Trophoblast cell (in vitro differentiated cells and primary cell): ENCODE results near the gene DNAJB11.
"Not testable (repeated sequence)": the region's sequence is repeated elsewhere in the genome, so short reads cannot be mapped to it uniquely, and the experiment has no call there.

Experiments used
- DNase-seq, 2 donors: peaks; one replicate each; pipeline ENCODE4 v3.0.0-alpha.2; 2016
- H2AFZ ChIP-seq: 2 replicates; pipeline ENCODE4 v1.6.1; 2013; ENCODE audit warnings: low read length, moderate library complexity, mild to moderate bottlenecking; ENCODE audit not compliant: insufficient read depth, poor library complexity
- H2AK5ac ChIP-seq: 2 replicates; pipeline ENCODE4 v1.6.1; 2013; ENCODE audit warnings: mild to moderate bottlenecking, low read length
- H2BK120ac ChIP-seq: 2 replicates; pipeline ENCODE4 v1.6.1; 2013; ENCODE audit warnings: low read length, mild to moderate bottlenecking, moderate library complexity; ENCODE audit not compliant: insufficient read depth, poor library complexity
- H2BK12ac ChIP-seq: 2 replicates; pipeline ENCODE4 v1.6.1; 2013; ENCODE audit warnings: mild to moderate bottlenecking, low read length, moderate library complexity
- H2BK5ac ChIP-seq: 2 replicates; pipeline ENCODE4 v1.6.1; 2013; ENCODE audit warnings: low read length, low read depth, moderate library complexity, mild to moderate bottlenecking; ENCODE audit not compliant: poor library complexity
- H3K14ac ChIP-seq: 2 replicates; pipeline ENCODE4 v1.6.1; 2013; ENCODE audit warnings: mild to moderate bottlenecking, low read length
- H3K18ac ChIP-seq: 2 replicates; pipeline ENCODE4 v1.6.1; 2013; ENCODE audit warnings: mild to moderate bottlenecking, low read length
- H3K23ac ChIP-seq: 2 replicates; pipeline ENCODE4 v1.6.1; 2013; ENCODE audit warnings: low read length
- H3K27ac ChIP-seq: 2 replicates; pipeline ENCODE4 v1.5.1; 2013; ENCODE audit warnings: low read depth, mild to moderate bottlenecking, inconsistent platforms, low read length, moderate library complexity
- H3K27me3 ChIP-seq: 2 replicates; pipeline ENCODE4 v1.6.1; 2013; ENCODE audit warnings: inconsistent platforms, mild to moderate bottlenecking, low read length, moderate library complexity; ENCODE audit not compliant: insufficient read depth
- H3K36me3 ChIP-seq, 2 experiments: 1 replicate in 1 of 2; 2 replicates in 1 of 2; pipeline ENCODE4 v1.6.1; 2013; ENCODE audit warnings: low read length in 2 of 2, mild to moderate bottlenecking in 2 of 2, moderate library complexity in 1 of 2; ENCODE audit not compliant: insufficient read depth in 2 of 2, control insufficient read depth in 1 of 2
- H3K4ac ChIP-seq: 2 replicates; pipeline ENCODE4 v1.6.1; 2013; ENCODE audit warnings: low read depth, mild to moderate bottlenecking, low read length, moderate library complexity
- H3K4me1 ChIP-seq, 2 experiments: 1 replicate in 1 of 2; 2 replicates in 1 of 2; pipeline ENCODE4 v1.6.1; 2013; ENCODE audit warnings: low read length in 2 of 2, mild to moderate bottlenecking in 2 of 2, moderate library complexity in 1 of 2; ENCODE audit not compliant: insufficient read depth in 2 of 2, control insufficient read depth in 1 of 2
- H3K4me2 ChIP-seq: 2 replicates; pipeline ENCODE4 v1.6.1; 2013; ENCODE audit warnings: inconsistent platforms, mild to moderate bottlenecking, low read length, moderate library complexity
- H3K4me3 ChIP-seq: 2 replicates; pipeline ENCODE4 v1.5.1; 2013; ENCODE audit warnings: mild to moderate bottlenecking, low read depth, low read length, inconsistent platforms
- H3K79me1 ChIP-seq: one replicate; pipeline ENCODE4 v1.6.1; 2013; ENCODE audit warnings: low read length
- H3K79me2 ChIP-seq: 2 replicates; pipeline ENCODE4 v1.6.1; 2013; ENCODE audit warnings: low read length, mild to moderate bottlenecking; ENCODE audit not compliant: control insufficient read depth, insufficient read depth, poor library complexity
- H3K9ac ChIP-seq: 2 replicates; pipeline ENCODE4 v1.6.1; 2013; ENCODE audit warnings: mild to moderate bottlenecking, low read length
- H3K9me3 ChIP-seq: 2 replicates; pipeline ENCODE4 v1.6.1; 2013; ENCODE audit warnings: low read depth, mild to moderate bottlenecking, control low read depth, inconsistent platforms, low read length; ENCODE audit not compliant: insufficient read depth
- H4K12ac ChIP-seq: 2 replicates; pipeline ENCODE4 v1.6.1; 2013; ENCODE audit warnings: low read depth, mild to moderate bottlenecking, low read length, moderate library complexity
- H4K8ac ChIP-seq: 2 replicates; pipeline ENCODE4 v1.6.1; 2013; ENCODE audit warnings: low read depth, mild to moderate bottlenecking, low read length, moderate library complexity
- H4K91ac ChIP-seq: one replicate; pipeline ENCODE4 v1.6.1; 2013; ENCODE audit warnings: low read depth, mild to moderate bottlenecking, low read length, moderate library complexity
- WGBS: extraction: QIAGEN DNeasy Blood & Tissue Kit; methylation state at CpG from one replicate; pipeline ENCODE4 v1.1.7; 2013; ENCODE audit warnings: missing lambda C conversion rate; ENCODE audit not compliant: insufficient read length, insufficient coverage; ENCODE audit errors: extremely low coverage; 5-methylcytosine and 5-hydroxymethylcytosine counted together

DNAJB11 gene

DNA sequence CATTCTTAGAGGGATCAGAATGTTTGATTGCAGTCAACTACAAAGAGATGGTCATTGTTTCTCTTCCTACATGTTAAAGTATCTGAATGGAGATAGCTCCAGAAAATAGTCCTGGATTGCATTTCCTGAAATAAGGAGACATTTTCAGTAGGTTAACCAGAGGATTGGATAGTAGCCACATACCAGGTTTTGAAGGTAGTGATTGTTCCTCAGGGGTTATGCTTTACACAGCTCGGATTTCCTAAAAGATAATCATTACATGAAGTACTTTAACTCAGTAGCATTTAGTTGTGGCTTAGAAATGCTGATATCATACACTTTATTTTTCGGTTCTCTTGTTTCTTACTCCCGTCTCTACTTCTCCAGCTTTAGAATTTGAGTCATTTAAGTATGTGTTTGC is 10.3 kb downstream of the DNAJB11 start:
- no peak overlapping the region for H2BK5ac ChIP-seq
- H3K9ac ChIP-seq, result no peak overlapping the region
- H4K8ac ChIP-seq, result no peak overlapping the region
- WGBS, result no CpG with 5 or more reads among the region's 3 CpGs
- DNase-seq, result no peak
- no peaks in the 10 kb centered on the region for H3K27me3 ChIP-seq
- H3K4me1 ChIP-seq, result no peaks in the 10 kb centered on the region
- no peak overlapping the region for H2AK5ac ChIP-seq
- H3K18ac ChIP-seq, result no peak overlapping the region
- no peak overlapping the region for H3K4me2 ChIP-seq
- no peak overlapping the region for H2BK12ac ChIP-seq
- H4K12ac ChIP-seq, result no peak overlapping the region
- H3K4me3 ChIP-seq, result no peak overlapping the region
- H3K79me1 ChIP-seq, result no peaks in the 10 kb centered on the region
- H3K79me2 ChIP-seq, result no peaks in the 10 kb centered on the region
- H3K27ac ChIP-seq, result no peak overlapping the region
- H3K14ac ChIP-seq, result no peak overlapping the region
- no peaks in the 10 kb centered on the region for H3K9me3 ChIP-seq
- H2AFZ ChIP-seq, result no peak overlapping the region
- H4K91ac ChIP-seq, result no peak overlapping the region
- no peak overlapping the region for H3K23ac ChIP-seq
- H2BK120ac ChIP-seq, result no peak overlapping the region
- no peak overlapping the region for H3K4ac ChIP-seq
- H3K36me3 ChIP-seq, result peaks cover 5 to 37% of the 10 kb centered on the region in 2 experiments

DNA sequence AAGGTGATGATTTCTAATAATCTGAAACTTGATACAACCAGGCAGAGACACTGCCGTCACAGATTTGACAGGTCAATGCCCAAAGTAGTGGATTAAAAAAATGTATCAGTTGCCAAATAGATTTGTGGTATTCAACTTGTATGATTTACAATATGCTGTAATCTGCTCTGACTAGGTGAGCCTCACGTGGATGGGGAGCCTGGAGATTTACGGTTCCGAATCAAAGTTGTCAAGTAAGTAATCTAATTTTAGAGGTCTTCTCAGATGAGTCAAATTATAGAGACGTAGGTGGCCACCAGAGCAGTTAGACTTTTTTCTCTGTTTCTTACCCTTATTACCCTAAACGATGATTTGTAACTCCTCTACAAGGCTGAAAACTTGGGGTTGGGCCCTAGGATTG is 12.0 kb downstream of the DNAJB11 start:
- no peaks in the 10 kb centered on the region for H3K79me2 ChIP-seq
- no peak overlapping the region for H3K23ac ChIP-seq
- no peak overlapping the region for H2BK12ac ChIP-seq
- H2AK5ac ChIP-seq, result no peak overlapping the region
- no peak overlapping the region for H3K14ac ChIP-seq
- H2AFZ ChIP-seq, result no peak overlapping the region
- H3K4ac ChIP-seq, result no peak overlapping the region
- H3K4me3 ChIP-seq, result no peak overlapping the region
- no peak overlapping the region for H3K27ac ChIP-seq
- no peak overlapping the region for H3K4me2 ChIP-seq
- no peaks in the 10 kb centered on the region for H3K27me3 ChIP-seq
- no peak overlapping the region for H2BK120ac ChIP-seq
- no peak overlapping the region for H2BK5ac ChIP-seq
- WGBS, result no CpG with 5 or more reads among the region's 6 CpGs
- no peak for DNase-seq
- no peak overlapping the region for H3K18ac ChIP-seq
- no peak overlapping the region for H4K91ac ChIP-seq
- no peak overlapping the region for H4K12ac ChIP-seq
- no peaks in the 10 kb centered on the region for H3K79me1 ChIP-seq
- H4K8ac ChIP-seq, result no peak overlapping the region
- no peak overlapping the region for H3K9ac ChIP-seq
- no peaks in the 10 kb centered on the region for H3K4me1 ChIP-seq
- H3K9me3 ChIP-seq, result no peaks in the 10 kb centered on the region
- peaks cover 5 to 30% of the 10 kb centered on the region in 2 experiments for H3K36me3 ChIP-seq

GRCh38 chr3:186583831-186584230 is 13.3 kb downstream of the DNAJB11 start:
- H2AFZ ChIP-seq, result no peak overlapping the region
- H2AK5ac ChIP-seq, result no peak overlapping the region
- no peak overlapping the region for H4K8ac ChIP-seq
- no peak overlapping the region for H3K23ac ChIP-seq
- H3K27ac ChIP-seq, result no peak overlapping the region
- H4K12ac ChIP-seq, result no peak overlapping the region
- H3K36me3 ChIP-seq, result peaks cover 5 to 30% of the 10 kb centered on the region in 2 experiments
- H3K9ac ChIP-seq, result no peak overlapping the region
- H3K18ac ChIP-seq, result no peak overlapping the region
- no peak overlapping the region for H2BK5ac ChIP-seq
- no peaks in the 10 kb centered on the region for H3K9me3 ChIP-seq
- DNase-seq, result no peak
- no peak overlapping the region for H2BK12ac ChIP-seq
- no peak overlapping the region for H4K91ac ChIP-seq
- no peak overlapping the region for H3K14ac ChIP-seq
- no peak overlapping the region for H2BK120ac ChIP-seq
- H3K4me1 ChIP-seq, result peaks cover 0 to 2% of the 10 kb centered on the region in 2 experiments
- no peak overlapping the region for H3K4ac ChIP-seq
- no CpG with 5 or more reads among the region's 5 CpGs for WGBS
- H3K4me3 ChIP-seq, result no peak overlapping the region
- no peak overlapping the region for H3K4me2 ChIP-seq
- no peaks in the 10 kb centered on the region for H3K79me2 ChIP-seq
- no peaks in the 10 kb centered on the region for H3K79me1 ChIP-seq
- no peaks in the 10 kb centered on the region for H3K27me3 ChIP-seq

DNA sequence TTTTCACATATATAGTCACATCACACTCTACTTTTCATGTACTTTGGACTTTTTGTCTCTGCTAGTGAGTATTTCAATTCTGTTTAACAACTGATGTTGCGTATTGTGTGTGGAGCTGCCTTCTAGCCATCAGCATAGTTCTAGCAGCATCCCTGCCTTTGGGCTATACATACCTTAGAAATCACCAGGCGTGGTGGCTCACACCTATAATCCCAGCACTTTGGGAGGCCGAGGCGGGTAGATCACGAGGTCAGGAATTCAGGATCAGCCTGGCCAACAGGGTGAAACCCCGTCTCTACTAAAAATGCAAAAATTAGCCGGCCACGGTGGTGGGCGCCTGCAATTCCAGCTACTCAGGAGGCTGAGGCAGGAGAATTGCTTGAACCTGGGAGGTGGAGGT is 15.7 kb downstream of the DNAJB11 start:
- H2BK5ac ChIP-seq, H3K79me2 ChIP-seq, H3K23ac ChIP-seq, H4K8ac ChIP-seq, H4K91ac ChIP-seq, H3K9me3 ChIP-seq, H3K4ac ChIP-seq, H3K4me2 ChIP-seq, H2AK5ac ChIP-seq, H3K27ac ChIP-seq, H3K14ac ChIP-seq, H4K12ac ChIP-seq, H3K4me1 ChIP-seq, H3K4me3 ChIP-seq, H3K79me1 ChIP-seq, H3K18ac ChIP-seq, H2AFZ ChIP-seq, H2BK12ac ChIP-seq, H3K27me3 ChIP-seq, H3K9ac ChIP-seq, H2BK120ac ChIP-seq: not testable (repeated sequence)
- no CpG with 5 or more reads among the region's 9 CpGs for WGBS
- peak; percentile 51 to 76 for DNase-seq
- H3K36me3 ChIP-seq, result peaks cover 1 to 23% of the 10 kb centered on the region in 2 experiments
